Activated CD4-positive, alpha-beta T cell treated with anti-CD3 and anti-CD28 coated beads, Interleukin-2, amount 50 U/mL, for 1 hour (primary cell): Measurements from ENCODE around the gene LRRN3.
"Not testable (repeated sequence)": the region's sequence is repeated elsewhere in the genome, so short reads cannot be mapped to it uniquely, and the experiment has no call there.

ENCODE experiments used
- DNase-seq: peaks from one replicate; pipeline ENCODE4 v3.0.0-alpha.2; 2020

Gene LRRN3

GRCh38 chr7:111090846-111091245 lies at the start of gene LRRN3:
Gene LRRN3, plus strand, starts transcription at chr7:111091127. Its CDS starts 31,646 bp downstream, at chr7:111122773.
- DNase-seq: peak; percentile 18

GRCh38 chr7:111041577-111041976 lies 49.4 kb upstream of the LRRN3 start:
- DNase-seq: no peak

GRCh38 chr7:111042842-111043241 lies 48.1 kb upstream of the LRRN3 start:
- no peak for DNase-seq

DNA sequence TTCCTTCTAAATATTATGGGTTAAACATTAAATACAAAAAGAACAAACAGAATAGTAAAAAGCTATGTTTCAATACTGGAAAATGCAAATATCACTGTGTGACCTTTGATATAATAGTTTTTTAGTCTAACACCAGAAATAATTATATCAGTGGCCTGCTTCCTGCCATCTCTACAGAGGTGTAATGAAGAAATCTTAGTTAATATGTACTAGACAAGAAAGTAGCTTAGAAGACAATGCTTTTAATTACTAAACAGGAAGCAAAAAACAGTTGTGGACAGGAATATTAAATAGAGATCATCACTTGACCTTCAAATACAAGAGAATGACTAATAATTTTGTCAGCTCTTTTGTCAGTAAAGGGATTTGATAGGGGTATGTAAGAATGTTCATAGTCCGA lies 47.4 kb upstream of the LRRN3 start:
- no peak for DNase-seq

DNA sequence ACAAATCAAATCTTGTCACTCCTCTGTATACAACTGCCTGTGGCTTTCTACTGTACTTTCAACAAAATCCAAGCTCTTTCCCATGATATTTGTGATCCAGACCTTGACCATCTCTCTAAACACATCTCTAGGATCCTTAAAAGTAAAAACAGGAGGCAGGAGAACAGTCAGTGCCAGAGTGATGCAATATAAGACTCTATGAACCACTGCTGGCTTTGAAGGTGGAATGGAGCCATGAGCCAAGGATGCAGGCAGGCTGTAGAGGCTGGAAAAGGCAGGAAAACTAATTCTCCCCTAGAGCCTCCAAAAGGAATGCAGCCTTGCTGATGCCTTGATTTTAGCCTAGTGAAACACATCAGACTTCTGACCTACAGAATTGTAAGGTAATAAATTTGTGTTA lies 45.5 kb upstream of the LRRN3 start:
- no peak for DNase-seq

- DNase-seq: no peak
Observed at GRCh38 chr7:111047595-111047994, 43.3 kb upstream of the LRRN3 start.

GRCh38 chr7:111049971-111050680 lies 40.8 kb upstream of the LRRN3 start:
- DNase-seq: no peak

GRCh38 chr7:111050875-111051416 lies 40.0 kb upstream of the LRRN3 start:
- no peak for DNase-seq

DNA sequence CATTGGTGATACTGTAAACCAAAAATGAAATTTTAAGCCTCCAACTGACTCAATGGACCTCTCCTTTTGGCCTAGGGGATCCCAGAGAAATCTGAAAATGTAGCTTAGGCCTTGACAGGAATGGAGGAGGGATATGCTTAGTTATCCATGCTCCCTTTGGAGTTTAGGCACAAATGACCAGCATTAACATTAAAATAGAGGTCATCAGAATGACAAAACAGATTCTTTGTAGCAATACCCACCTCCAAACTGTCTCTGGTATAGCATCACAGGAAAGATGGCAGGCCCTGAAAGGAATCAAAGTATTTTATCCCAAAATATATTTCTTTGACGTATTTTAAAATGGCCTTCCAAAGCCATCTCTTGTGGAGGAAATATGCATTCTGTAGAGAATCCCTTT lies 39.1 kb upstream of the LRRN3 start:
- DNase-seq: no peak

DNA sequence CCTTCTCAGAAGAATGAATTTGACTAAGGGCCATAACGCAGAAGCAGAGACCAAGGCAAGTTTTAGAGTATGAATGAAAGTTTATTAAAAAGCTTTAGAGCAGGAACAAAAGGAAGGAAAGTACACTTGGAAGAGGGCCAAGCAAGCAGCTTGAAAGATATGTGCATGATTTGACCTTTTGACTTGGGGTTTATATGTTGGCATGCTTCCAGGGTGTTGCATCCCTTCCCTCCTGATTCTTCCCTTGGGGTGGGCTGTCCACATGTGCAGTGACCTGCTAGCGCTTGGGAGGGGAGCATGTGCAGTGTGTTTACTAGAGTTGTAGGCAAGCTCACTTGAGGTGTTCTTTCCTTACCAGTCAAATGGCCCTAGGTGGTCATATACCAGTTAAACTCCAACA lies 37.9 kb upstream of the LRRN3 start:
- DNase-seq: no peak

DNA sequence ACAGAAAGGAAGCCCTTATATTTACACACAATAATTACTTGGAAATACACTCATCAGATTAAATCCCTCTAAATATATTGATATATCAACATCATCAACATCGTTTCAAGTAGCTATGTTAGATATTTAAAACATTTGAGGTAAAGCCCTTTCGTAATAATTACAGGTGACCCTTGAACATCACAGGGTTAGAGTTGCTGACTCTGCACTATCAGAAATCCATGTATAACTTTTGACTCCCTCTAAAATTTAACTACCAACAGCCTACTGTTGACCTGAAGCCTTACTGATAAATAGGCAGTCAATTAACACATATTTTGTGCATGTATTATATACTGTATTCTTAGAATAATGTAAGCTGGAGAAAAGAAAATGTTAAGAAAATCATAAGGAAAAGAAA lies 34.6 kb upstream of the LRRN3 start:
- no peak for DNase-seq

GRCh38 chr7:111057066-111057465 lies 33.9 kb upstream of the LRRN3 start:
- no peak for DNase-seq

DNA sequence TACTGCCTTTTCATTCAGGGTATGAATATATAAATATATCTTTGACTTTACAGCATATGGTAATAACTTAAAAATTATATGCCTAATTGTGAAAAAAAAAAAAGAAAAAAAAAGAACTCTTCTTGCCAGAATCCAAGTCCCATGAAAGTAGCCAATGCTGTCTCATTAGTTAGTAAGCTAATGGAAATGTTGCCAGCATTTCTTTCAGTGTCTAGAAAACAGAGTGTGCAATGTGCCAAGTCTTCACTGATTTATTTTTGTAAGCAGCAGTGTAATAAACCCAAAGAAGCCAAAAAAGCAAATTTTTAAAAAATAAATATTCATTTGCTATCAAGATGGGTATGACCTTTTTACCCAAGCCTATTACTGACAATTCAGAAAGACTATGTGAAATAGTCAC lies 31.1 kb upstream of the LRRN3 start:
- DNase-seq: no peak

- DNase-seq: no peak
Observed at GRCh38 chr7:111063166-111063565, 27.8 kb upstream of the LRRN3 start.

- no peak for DNase-seq
Observed at GRCh38 chr7:111067251-111067650, 23.7 kb upstream of the LRRN3 start.

- no peak for DNase-seq
Observed at GRCh38 chr7:111067682-111068081, 23.2 kb upstream of the LRRN3 start.

DNA sequence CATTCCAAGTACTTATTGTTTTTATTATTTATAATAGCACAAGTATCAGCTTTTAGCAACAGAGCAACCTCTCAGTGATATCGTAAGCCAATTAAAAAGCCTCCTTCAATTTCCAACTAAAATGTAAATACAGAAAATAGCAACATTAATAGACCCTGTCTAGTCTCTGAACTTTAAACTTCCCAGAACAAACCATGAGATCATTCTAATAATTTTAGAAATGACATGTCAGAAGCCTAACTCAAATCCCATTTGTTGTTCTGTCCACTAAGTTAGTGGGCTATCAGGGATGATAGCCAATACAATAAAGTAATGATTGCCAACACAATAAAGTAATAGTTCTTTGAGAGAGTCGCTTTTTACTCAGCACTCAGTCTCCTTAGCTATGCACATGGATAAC lies 22.3 kb upstream of the LRRN3 start:
- DNase-seq: no peak

DNA sequence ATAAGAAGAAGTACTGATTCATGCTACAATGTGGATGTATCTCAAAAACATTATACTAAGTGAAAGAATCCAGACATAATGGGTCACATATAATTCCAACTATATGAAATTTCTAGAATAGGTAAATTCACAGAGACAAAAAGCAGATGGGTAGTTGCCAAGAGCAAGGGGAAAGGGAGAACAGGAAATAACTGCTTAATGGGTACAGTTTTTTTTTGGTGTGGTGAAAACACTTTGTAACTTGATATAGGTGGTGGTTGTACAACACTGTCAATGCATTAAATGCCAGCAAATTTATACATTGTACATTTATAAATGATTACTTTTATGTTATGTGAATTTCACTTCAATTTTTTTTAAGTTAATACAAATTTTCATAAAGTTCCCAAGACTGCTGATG lies 19.4 kb upstream of the LRRN3 start:
- DNase-seq: no peak

DNA sequence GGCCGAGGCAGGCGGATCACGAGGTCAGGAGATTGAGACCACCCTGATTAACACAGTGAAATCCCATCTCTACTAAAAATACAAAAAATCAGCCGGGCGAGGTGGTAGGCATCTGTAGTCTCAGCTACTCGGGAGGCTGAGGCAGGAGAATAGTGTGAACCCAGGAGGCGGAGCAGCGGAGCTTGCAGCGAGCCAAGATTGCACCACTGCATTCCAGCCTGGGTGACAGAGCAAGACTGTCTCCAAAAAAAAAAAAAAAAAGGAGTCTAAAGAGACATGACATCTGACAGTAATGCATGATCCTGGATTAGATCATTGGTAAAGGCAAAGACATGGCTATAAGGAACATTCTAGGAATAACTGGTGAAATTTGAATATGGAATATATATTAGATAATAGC lies 18.3 kb upstream of the LRRN3 start:
- not testable (repeated sequence) for DNase-seq

DNA sequence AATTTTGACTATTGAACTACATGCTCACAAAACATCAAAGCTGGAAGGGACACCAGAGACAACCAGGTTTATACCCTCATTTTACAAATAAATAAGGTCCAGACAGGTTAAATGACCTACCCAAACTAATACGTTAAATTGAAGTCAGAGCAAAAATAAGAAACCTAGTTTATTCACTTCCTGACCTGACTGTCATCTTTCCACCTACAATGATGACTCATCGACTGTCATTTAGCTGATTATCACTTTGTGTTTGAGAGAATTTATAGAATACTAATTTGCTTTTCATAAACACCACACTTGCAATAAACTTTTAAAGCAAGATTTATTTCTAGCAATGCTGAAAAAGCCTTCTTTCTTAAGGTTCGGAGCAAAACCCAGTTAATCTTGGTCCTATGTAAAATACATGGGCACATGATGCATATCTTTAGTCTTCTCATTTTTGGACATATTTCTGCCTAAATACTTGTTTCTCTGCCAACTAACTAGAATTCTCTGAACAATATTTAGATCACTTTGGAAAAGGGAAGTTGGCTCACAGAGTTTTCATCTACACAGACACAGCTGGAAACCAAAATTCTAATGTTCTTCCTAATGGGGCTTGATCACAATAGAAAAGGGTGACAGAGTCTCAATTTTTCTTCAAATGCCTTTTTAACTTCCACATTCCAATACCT lies 16.7 kb upstream of the LRRN3 start:
- DNase-seq: no peak

DNA sequence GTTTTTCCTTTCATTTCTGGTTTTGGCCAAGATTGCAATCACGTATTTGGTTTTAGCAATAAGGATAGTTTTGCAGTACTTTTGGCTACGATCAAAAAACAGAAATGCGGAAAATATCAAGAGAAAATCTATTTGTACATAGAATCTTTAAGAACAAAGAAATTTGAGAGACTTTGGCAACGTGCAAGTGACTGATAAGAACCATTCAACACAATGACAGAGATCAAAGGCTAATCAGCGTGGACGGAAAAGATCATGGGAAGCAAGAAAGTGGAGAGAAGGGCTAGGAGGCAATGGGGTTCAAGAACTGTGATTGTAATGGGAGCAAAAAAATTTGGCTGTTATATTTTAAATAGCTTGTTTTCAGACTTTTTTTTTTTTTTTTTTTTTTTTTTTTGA lies 16.2 kb upstream of the LRRN3 start:
- no peak for DNase-seq

GRCh38 chr7:111075498-111075897 lies 15.4 kb upstream of the LRRN3 start:
- no peak for DNase-seq

DNA sequence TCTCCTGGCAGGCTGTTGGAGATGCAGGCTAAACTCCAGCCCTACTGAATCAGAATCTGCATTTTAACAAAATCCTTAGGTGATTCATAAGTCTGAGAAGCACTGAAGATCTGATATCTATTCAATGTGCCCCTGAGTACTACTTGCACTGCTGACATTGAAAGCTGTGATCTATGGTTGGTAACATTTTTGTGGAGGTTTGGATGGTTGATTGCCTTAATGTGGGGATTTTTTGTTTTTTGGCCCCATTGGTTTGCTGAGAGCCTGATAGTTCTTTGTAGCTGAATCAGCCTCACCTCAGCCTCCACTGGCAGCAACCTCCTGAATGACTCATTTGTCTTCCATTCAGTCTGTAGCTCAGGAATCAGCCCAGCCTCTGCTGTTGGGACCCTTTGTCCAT lies 14.7 kb upstream of the LRRN3 start:
- DNase-seq: no peak

- DNase-seq: no peak
Observed at GRCh38 chr7:111077001-111077400, 13.9 kb upstream of the LRRN3 start.
